IPS DF 19.7 (cell line): Measurements from ENCODE around the gene NR4A1.
A peak's percentile ranks its signal among the peaks of the same experiment; 100 is the strongest.

Source experiments
- DNase-seq: peaks from one replicate; pipeline ENCODE4 v3.0.0-alpha.2; 2013; ENCODE audit warnings: low read depth, low spot score

The NR4A1 gene

DNA sequence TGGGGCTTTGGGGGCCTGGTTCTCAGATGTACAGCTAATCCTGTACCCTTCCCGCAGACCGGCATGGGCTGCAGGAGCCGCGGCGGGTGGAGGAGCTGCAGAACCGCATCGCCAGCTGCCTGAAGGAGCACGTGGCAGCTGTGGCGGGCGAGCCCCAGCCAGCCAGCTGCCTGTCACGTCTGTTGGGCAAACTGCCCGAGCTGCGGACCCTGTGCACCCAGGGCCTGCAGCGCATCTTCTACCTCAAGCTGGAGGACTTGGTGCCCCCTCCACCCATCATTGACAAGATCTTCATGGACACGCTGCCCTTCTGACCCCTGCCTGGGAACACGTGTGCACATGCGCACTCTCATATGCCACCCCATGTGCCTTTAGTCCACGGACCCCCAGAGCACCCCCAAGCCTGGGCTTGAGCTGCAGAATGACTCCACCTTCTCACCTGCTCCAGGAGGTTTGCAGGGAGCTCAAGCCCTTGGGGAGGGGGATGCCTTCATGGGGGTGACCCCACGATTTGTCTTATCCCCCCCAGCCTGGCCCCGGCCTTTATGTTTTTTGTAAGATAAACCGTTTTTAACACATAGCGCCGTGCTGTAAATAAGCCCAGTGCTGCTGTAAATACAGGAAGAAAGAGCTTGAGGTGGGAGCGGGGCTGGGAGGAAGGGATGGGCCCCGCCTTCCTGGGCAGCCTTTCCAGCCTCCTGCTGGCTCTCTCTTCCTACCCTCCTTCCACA lies 7.6 kb downstream of the NR4A1 start:
- no peak for DNase-seq

DNA sequence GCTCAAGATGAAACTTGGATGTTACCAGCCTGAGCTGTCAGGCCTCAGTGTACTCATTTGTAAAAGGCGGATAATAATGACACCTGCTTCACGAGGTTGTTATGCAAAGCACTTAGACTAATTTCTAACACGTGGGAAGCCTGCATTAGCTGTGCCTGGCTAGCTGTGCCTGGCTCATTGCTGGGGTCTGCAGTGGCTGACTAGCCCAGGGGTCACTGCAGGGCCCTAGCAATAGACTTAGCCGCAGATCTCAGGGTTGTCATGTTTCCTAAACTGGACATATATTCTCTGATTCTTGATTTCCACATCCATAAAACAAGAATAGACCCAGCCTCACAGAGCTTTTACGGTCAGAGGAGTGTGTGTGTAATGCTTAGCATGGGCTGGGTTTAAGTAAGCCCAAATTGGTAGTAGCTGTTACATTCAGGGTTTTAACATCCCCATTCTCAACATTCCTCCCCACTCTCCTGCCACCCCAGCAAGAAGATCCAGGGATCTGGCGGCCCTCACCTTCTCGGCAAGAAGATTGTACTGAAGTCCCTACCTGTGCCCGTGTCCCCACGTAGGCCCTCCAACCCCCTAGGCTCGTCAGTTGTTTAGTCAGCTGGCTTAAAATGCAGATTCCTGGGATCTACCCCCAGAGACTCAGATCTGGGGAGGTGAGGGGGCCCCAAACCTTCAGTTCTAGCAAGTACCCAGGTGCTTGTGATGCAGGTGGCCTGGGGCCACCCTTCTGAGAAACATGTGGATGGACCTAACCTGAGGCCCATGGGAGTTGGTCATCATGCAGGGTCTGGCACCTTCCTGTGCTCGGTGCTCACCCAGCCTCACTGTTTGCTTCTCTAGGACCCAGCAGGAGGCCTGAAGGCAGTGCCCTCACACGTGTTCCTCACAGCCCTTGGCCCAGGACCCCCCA lies 8.6 kb downstream of the NR4A1 start:
- DNase-seq, result no peak

DNA sequence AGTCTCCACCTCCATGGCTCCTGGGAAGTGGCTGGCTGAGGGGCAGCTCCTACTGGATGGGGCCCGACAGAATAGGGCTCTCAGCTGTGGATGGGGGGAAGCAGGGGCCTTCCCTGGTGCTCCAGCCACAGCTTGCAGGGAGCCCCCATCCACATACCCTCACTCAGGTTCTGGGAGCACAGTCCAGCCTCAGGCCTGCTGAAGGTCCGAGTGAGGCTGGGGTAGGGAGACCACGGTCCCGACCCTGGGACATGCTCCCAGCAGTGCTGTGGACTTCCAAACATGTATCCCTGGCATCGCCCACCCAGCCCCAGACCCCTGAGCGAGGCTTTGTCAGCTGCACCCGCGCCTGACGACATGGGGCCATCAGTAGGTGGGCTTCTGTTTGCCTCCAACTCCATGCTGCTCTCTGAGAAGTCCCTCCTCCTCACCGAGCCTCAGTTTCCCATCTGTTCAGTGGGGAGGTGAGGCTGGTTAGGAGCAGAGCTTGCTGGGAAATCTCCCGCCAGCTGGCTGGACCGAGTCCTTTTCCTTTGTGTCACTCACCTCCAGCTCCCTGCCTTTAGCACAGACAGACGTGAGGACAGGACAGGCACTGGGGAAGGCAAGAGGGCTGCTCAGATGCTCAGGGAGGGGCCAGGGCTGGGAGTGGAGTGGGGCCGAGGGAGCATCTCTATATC lies 9.4 kb downstream of the NR4A1 start:
- no peak for DNase-seq

- no peak for DNase-seq
Observed at GRCh38 chr12:52061470-52062166, 10.4 kb downstream of the NR4A1 start.

- DNase-seq, result no peak
Observed at GRCh38 chr12:52062167-52063081, 11.2 kb downstream of the NR4A1 start.

- no peak for DNase-seq
Observed at GRCh38 chr12:52063082-52063924, 12.1 kb downstream of the NR4A1 start.

GRCh38 chr12:52063981-52064649 lies 12.9 kb downstream of the NR4A1 start:
- DNase-seq, result no peak

- DNase-seq, result no peak
Observed at GRCh38 chr12:52066346-52067080, 15.3 kb downstream of the NR4A1 start.

DNA sequence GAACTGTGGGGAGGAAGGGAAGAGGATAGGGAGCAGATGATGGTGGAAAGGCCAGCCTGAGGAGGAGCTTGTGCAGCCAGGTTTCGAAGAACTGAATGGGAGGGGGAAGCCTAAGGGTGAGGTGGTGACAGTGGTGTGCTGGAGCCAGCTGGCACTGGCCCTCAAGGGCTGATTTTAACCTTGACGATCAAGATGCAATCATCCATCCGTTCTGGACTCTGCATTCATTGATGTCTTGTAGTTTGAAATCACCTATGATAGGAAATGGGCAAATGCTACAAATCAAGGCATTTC lies 15.8 kb downstream of the NR4A1 start:
- DNase-seq, result no peak

GRCh38 chr12:52069327-52070184 lies 18.3 kb downstream of the NR4A1 start, which contains the start of gene ATG101:
Gene ATG101, plus strand, starts transcription at chr12:52069978. Its CDS starts 3,673 bp downstream, at chr12:52073651.
- peak; percentile 86 for DNase-seq

GRCh38 chr12:52070185-52070925 lies 19.1 kb downstream of the NR4A1 start:
- no peak for DNase-seq

- DNase-seq, result no peak
Observed at GRCh38 chr12:52073531-52074381, 22.5 kb downstream of the NR4A1 start.

DNA sequence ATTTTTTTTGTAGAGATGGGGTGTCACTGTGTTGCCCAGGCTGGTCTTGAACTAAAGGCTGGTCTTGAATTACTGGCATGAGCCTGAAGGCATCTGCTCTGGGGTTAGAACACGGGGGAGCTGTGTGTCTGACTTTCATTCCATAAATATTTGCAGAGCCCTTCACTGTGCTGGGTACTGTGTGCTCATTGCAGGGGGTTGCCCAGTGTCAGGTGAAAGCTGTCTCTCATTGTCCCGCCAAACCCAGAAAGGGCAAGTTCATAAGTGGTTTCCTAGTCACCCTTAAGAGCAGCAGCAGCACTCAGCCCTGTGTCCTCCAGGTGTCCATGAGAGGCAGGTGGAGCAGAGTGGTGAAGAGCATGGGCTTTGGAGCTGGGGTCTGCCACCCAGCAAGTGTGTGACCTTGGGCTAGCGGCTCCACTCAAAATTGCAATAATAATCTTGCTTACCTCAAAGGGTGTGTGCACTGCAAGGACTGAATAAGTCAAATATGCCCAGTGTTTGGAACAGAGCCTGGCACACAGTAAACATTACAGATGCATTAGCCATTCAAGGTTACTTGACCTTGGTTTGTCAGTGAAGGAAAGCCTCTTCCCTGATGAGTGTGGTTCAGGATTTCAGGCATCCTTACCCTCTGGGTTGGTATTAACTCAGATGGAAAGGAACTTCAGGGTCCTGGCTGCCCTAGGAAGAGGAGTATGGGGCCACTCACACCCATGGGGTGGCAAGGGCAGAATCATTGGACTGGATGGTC lies 23.9 kb downstream of the NR4A1 start:
- DNase-seq, result no peak

DNA sequence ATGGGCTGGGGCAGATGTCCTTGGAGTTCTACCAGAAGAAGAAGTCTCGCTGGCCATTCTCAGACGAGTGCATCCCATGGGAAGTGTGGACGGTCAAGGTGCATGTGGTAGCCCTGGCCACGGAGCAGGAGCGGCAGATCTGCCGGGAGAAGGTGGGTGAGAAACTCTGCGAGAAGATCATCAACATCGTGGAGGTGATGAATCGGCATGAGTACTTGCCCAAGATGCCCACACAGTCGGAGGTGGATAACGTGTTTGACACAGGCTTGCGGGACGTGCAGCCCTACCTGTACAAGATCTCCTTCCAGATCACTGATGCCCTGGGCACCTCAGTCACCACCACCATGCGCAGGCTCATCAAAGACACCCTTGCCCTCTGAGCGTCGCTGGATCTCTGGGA lies 25.6 kb downstream of the NR4A1 start:
- DNase-seq, result no peak

GRCh38 chr12:52078276-52078675 lies 27.0 kb downstream of the NR4A1 start:
- no peak for DNase-seq
